Activated CD8-positive, alpha-beta memory T cell treated with anti-CD3 and anti-CD28 coated beads, Interleukin-2, amount 10 ng/mL, durations not matched to agents 7 days and 5 days (primary cell): ENCODE measurements around the gene HIF1A. TPM values are rescaled to one million over a fixed set of nuclear protein-coding genes. Genes with fewer than 3 reads are reported as not detected.
A peak's percentile ranks its signal among the peaks of the same experiment; 100 is the strongest.
"Not testable (repeated sequence)": the region's sequence is repeated elsewhere in the genome, so short reads cannot be mapped to it uniquely, and the experiment has no call there.

Experiments
- ATAC-seq: fragments of 150-1000 bp; cut with Tn5 transposase; one replicate; pipeline ENCODE4 v1.10.0; 2021; ENCODE audit warnings: moderate library complexity
- CTCF ChIA-PET: fragments of 350-600 bp; sonication (Branson Sonifier 250); formaldehyde crosslinking; loops from one replicate; lab custom pipeline; 2021; ENCODE audit warnings: antibody characterized with exemption; lab: Charles Lee
- DNase-seq: peaks from one replicate; pipeline ENCODE4 v3.0.0-alpha.2; 2020
- H3K27ac Mint-ChIP-seq: one replicate; pipeline ENCODE4 v1.8.0; 2021; ENCODE audit warnings: mild to moderate bottlenecking, mixed read lengths
- H3K27me3 Mint-ChIP-seq: one replicate; pipeline ENCODE4 v1.8.0; 2021; ENCODE audit warnings: mixed read lengths
- H3K36me3 Mint-ChIP-seq: one replicate; pipeline ENCODE4 v1.8.0; 2021; ENCODE audit warnings: mild to moderate bottlenecking, mixed read lengths
- H3K4me1 Mint-ChIP-seq: one replicate; pipeline ENCODE4 v1.8.0; 2021; ENCODE audit warnings: mixed read lengths
- H3K4me3 Mint-ChIP-seq: one replicate; pipeline ENCODE4 v1.8.0; 2021; ENCODE audit warnings: mild to moderate bottlenecking, moderate library complexity, mixed read lengths
- H3K9me3 Mint-ChIP-seq: one replicate; pipeline ENCODE4 v1.8.0; 2022; ENCODE audit warnings: low read depth, mixed read lengths
- total RNA-seq, 2 experiments: library from RNA; stranded (reverse); gene quantifications; one replicate each; pipeline ENCODE4 v1.2.3, GENCODE V29; 2021

The HIF1A gene
- total RNA-seq, 2 experiments from 2014 or later, result 134 to 158 TPM

DNA sequence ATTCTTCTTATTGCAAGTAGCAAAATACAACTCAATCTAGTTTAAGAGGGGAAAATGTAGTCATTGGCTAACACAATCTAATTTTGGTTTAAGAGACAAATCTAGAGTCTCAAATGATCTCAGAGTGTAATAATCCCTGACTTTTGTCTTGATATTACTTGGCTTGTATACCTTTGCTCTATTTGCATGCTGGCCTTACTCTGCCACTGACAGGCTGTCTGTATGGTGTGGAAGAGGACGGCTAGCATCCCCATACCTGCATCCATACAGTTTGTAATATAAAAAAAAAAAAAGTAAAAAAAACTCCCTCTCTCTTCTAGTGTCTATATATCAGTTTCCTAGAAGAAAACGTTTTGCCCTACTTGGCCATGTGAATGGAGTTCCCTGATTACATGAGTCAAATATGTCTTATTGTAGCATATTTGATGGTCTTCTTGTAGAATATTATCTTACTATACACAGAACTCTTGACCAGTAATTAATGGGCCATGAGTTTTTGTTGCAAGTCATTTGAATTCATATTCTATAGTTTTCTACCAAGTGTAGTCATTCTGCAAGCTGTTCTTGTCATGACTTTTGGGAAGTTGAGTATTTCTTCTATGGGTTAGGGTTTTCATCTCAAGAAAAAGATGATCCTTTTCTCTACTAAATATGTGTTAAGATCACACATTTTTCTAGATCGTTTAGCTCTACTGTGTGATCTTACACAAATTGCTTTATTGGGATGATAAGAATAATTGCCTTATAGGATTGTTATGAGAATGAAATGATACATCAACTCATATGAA is 8.2 kb downstream of the HIF1A start:
- no peak overlapping the region for H3K27ac Mint-ChIP-seq
- ATAC-seq, result peak; percentile 25
- CTCF ChIA-PET, result interaction anchor here (1.4 kb wide), 1 partner anchor 22 kb away, joined by 3 read pairs; no protein-coding TSS in a partner anchor
- no peak for DNase-seq
- no peaks in the 10 kb centered on the region for H3K27me3 Mint-ChIP-seq
- peaks cover 38% of the 10 kb centered on the region for H3K36me3 Mint-ChIP-seq
- H3K4me1 Mint-ChIP-seq, result peaks cover 71% of the 10 kb centered on the region
- H3K9me3 Mint-ChIP-seq, result no peaks in the 10 kb centered on the region
- no peak overlapping the region for H3K4me3 Mint-ChIP-seq

DNA sequence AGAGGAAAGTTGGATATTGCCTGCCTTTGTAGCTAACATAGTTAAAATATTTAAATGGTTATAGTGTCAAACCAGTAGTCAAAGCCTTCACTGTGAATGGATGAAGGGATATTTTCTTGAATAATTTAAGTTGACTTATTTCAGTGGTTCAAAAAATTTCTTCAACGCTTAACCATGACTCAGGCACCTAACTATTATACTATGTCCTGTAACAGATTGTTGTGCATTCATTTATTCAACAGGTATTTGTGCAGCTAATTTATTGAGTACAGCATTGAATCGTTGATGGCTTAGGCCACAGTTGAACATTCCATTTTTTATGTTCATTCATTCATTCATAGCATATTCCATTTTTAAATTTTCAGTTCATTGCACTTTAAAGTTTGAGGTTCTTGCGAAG is 9.2 kb downstream of the HIF1A start:
- ATAC-seq (no peak), DNase-seq (no peak)
- H3K36me3 Mint-ChIP-seq, result peaks cover 34% of the 10 kb centered on the region
- no peaks in the 10 kb centered on the region for H3K27me3 Mint-ChIP-seq
- H3K4me1 Mint-ChIP-seq, result peaks cover 73% of the 10 kb centered on the region
- H3K9me3 Mint-ChIP-seq, result no peaks in the 10 kb centered on the region
- CTCF ChIA-PET, result interaction anchor here (1.4 kb wide), 1 partner anchor 21 kb away, joined by 3 read pairs; no protein-coding TSS in a partner anchor
- no peak overlapping the region for H3K27ac Mint-ChIP-seq
- no peak overlapping the region for H3K4me3 Mint-ChIP-seq

DNA sequence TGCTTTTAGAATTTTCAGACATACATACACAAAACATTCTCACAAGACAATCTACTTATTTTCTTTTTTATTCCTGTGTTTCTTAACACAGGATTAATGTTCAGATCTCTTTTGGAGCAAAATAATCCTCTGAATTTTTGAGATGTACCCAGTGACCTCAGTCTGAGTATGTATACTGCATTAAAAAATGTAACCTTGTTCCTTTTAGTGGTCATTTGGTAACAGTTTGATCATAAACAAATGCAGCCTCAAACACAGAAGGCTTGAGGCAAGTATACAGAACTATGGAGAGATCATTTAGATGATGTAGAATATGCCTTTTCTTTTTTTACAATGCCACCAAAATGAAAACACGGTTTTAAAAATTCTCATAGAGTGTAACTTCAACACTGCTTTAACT is 9.7 kb downstream of the HIF1A start:
- ATAC-seq (no peak), DNase-seq (no peak)
- Mint-ChIP-seq H3K4me3 (no peak overlapping the region), H3K4me1 (peaks cover 72% of the 10 kb centered on the region), H3K9me3 (no peaks in the 10 kb centered on the region), H3K36me3 (peaks cover 33% of the 10 kb centered on the region), H3K27ac (no peak overlapping the region), H3K27me3 (no peaks in the 10 kb centered on the region)
- CTCF ChIA-PET, result interaction anchor here (0.7 to 1.1 kb wide), 2 partner anchors 57 to 179 kb away, joined by 3 read pairs; partner anchors contain the start of gene SNAPC1

DNA sequence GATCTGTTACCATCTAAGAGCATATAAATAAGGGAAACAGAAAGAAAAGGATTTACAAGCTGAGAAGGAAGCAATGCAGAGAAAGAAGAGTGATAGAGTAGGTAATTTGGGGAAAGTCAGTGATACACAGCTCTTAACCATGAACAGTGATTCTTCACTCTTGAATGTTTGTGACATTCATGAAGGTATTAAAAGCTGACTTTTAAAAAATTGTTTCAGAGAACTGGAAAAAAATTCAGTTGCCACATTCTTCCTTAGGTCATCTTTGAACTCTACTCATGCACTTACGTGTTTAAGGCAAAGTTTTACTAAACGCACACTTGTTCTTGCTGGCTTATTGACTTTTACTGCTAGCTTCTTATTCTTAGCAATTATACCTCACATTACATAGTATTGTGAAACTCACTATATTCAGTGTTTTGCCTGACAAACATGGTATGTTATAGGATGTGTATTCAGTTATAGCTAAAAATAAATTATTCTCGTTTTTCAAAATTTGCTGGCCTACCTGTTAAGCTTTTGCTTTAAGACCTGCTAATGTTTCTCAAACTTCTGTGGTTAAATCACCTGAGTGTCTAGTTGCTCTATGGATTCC is 10.9 kb downstream of the HIF1A start:
- H3K36me3 Mint-ChIP-seq, result peaks cover 28% of the 10 kb centered on the region
- no peak for ATAC-seq
- CTCF ChIA-PET, result interaction anchor here (1.0 to 1.1 kb wide), 3 partner anchors 11 to 207 kb away, joined by 3 to 4 read pairs (median 3); partner anchors contain the start of gene HIF1A
- DNase-seq, result no peak
- no peaks in the 10 kb centered on the region for H3K9me3 Mint-ChIP-seq
- peaks cover 72% of the 10 kb centered on the region for H3K4me1 Mint-ChIP-seq
- no peaks in the 10 kb centered on the region for H3K27me3 Mint-ChIP-seq
- no peak overlapping the region for H3K4me3 Mint-ChIP-seq
- H3K27ac Mint-ChIP-seq, result no peak overlapping the region

DNA sequence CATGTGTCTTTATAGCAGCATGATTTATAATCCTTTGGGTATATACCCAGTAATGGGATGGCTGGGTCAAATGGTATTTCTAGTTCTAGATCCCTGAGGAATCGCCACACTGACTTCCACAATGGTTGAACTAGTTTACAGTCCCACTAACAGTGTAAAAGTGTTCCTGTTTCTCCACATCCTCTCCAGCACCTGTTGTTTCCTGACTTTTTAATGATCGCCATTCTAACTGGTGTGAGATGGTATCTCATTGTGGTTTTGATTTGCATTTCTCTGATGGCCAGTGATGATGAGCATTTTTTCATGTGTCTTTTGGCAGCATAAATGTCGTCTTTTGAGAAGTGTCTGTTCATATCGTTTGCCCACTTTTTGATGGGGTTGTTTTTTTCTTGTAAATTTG is 12.5 kb downstream of the HIF1A start:
- ATAC-seq, DNase-seq, H3K4me3 Mint-ChIP-seq, H3K27ac Mint-ChIP-seq, H3K27me3 Mint-ChIP-seq, H3K9me3 Mint-ChIP-seq, CTCF ChIA-PET: not testable (repeated sequence)
- peaks cover 30% of the 10 kb centered on the region for H3K36me3 Mint-ChIP-seq
- H3K4me1 Mint-ChIP-seq, result peaks cover 75% of the 10 kb centered on the region

DNA sequence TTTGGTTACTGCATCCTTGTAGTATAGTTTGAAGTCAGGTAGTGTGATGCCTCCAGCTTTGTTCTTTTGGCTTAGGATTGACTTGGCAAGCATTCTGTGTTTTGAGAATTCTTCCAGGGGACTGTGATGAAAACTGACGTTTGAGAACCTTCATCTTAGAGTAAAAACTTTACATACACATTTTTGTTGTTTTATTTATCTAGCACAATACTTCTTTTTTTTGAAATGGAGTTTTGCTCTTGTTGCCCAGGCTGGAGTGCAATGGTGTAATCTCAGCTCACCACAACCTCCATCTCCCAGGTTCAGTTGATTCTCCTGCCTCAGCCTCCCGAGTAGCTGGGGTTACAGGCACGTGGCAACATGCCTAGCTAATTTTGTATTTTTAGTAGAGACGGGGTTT is 13.4 kb downstream of the HIF1A start:
- DNase-seq, H3K27me3 Mint-ChIP-seq, ATAC-seq, H3K4me3 Mint-ChIP-seq, H3K9me3 Mint-ChIP-seq, CTCF ChIA-PET: not testable (repeated sequence)
- H3K27ac Mint-ChIP-seq, result peak overlapping the region; percentile 42
- peaks cover 32% of the 10 kb centered on the region for H3K36me3 Mint-ChIP-seq
- H3K4me1 Mint-ChIP-seq, result peaks cover 76% of the 10 kb centered on the region

DNA sequence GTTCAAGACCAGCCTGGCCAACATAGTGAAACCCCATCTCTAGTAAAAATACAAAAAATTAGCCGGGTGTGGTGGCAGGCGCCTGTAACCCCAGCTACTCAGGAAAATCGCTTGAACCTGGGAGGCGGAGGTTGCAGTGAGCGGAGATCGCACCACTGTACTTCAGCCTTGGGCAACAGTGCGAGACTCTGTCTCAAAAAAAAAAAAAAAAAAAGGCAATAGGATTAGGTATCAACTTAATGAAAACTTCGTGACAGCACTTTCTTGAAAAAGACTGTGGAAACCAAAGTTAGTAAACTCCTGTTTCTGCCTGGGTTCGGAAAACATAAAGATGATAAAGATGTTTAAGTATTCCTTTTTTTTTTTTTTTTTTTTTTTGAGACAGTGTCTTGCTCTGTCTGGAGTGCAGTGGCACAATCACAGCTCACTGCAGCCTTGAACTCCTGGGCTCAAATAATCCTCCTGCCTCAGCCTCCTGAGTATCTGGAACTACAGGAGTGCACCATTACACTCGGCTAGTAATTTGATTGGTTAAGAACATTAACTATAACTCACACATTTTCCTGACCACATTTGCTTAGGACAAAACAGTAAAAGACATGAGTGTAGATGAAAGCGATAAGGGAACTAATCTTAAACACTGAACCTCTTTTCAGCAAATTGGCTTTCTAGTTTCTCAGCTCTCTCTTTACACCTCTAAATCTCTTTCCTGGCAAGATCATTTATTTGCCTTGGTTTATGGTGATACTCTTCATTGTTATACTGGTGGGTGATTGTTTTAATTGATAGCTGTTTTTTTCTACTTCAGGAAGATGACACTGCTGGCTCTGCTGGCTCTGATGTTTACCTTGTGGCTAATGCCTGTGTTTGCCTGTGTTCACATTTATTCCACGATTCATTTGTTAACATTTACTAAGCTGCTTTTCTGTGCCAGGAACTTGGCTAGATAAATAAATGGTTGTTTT is 15.8 kb downstream of the HIF1A start:
- CTCF ChIA-PET, result interaction anchor here (0.9 to 1.2 kb wide), 3 partner anchors 187 to 235 kb away, joined by 3 read pairs; no protein-coding TSS in a partner anchor
- H3K9me3 Mint-ChIP-seq, result no peaks in the 10 kb centered on the region
- no peak for DNase-seq
- no peaks in the 10 kb centered on the region for H3K27me3 Mint-ChIP-seq
- peak; percentile 51 for ATAC-seq
- peaks cover 24% of the 10 kb centered on the region for H3K36me3 Mint-ChIP-seq
- H3K27ac Mint-ChIP-seq, result peak overlapping the region; percentile 24
- H3K4me3 Mint-ChIP-seq, result no peak overlapping the region
- H3K4me1 Mint-ChIP-seq, result peaks cover 72% of the 10 kb centered on the region

DNA sequence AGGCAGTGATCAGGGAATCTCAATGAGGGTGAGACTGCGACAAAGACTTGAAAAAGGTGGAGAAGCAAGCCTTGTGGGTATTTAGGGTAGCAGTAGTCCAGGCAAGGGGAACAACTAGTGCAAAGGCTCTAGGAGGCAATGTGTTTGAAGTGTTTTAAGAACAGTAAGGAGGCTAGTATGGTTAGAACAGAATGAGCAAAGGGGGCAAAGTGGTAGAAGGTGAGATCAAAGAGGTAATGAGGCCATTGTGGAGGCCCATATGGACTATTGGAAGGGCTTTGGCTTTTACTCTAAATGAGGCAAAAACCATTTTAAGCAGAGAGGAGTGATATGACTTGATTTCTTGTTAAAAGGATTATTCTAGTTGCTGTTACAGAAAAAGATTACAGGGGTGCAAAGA is 16.8 kb downstream of the HIF1A start:
- ATAC-seq (no peak), DNase-seq (no peak)
- H3K4me1 Mint-ChIP-seq, result peaks cover 68% of the 10 kb centered on the region
- no peaks in the 10 kb centered on the region for H3K9me3 Mint-ChIP-seq
- no peak overlapping the region for H3K27ac Mint-ChIP-seq
- peaks cover 19% of the 10 kb centered on the region for H3K36me3 Mint-ChIP-seq
- CTCF ChIA-PET, result interaction anchor here (1.1 kb wide), 1 partner anchor 236 kb away, joined by 3 read pairs; no protein-coding TSS in a partner anchor
- H3K27me3 Mint-ChIP-seq, result no peaks in the 10 kb centered on the region
- H3K4me3 Mint-ChIP-seq, result no peak overlapping the region

DNA sequence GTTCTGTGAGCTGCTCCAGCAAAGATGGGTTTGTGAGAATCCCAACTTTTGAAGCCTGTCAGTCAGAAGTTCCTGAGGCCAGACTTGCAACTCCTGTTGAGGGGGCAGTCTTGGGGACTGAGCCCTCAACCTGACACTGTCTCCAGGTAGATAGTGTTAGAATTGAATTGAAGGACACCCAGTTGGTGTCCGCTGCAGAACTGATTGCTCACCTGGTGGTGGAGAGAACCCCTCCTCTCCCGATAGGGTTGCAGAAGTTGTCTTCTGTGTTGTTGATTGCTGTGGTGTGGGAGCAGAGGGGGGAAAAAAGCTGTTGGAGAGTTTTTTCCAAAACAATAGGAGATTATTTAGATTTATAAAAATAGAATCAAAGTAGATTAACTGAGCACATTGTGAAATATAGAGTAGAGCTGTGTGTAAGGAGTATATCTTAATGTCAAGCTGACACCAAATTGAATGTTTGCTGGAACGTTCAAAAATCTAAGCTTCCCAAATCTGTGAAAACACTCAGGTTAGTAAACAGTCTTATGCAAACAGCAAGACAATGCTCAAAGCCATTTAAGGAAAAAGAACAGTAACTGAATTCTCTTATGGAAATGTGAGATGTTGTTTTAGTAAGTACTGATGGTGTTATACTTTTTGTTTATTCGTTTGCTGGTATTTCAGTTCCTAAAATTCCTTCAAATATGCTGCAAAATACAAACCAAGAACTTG is 18.6 kb downstream of the HIF1A start:
- DNase-seq (no peak), ATAC-seq (no peak)
- CTCF ChIA-PET, result interaction anchor here (0.6 kb wide), 1 partner anchor 41 kb away, joined by 3 read pairs; no protein-coding TSS in a partner anchor
- H3K36me3 Mint-ChIP-seq, result peaks cover 14% of the 10 kb centered on the region
- H3K27ac Mint-ChIP-seq, result peak overlapping the region; percentile 38
- H3K4me1 Mint-ChIP-seq, result peaks cover 70% of the 10 kb centered on the region
- no peak overlapping the region for H3K4me3 Mint-ChIP-seq
- H3K27me3 Mint-ChIP-seq, result no peaks in the 10 kb centered on the region
- H3K9me3 Mint-ChIP-seq, result no peaks in the 10 kb centered on the region

DNA sequence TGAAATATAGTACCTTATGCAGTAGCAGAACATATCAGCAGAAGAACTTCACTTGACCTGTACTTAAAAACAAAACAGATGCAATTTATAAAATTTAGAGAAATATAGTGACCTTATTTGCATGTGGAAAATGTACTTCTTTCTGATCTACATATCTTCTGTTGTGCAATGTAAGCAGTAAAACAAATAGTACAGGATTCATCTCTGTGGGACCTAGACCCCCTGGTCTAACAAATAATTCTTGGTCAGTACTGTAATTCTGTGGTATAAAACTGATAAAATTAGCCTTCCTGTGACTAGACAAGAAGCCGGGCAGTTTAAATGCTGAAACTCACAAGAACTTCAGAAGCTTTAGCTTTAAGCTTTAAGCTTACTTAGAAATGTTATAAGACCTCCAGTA is 21.6 kb downstream of the HIF1A start:
- CTCF ChIA-PET, result interaction anchor here (1.2 to 1.8 kb wide), 2 partner anchors 12 to 14 kb away, joined by 4 to 5 read pairs; no protein-coding TSS in a partner anchor
- peak overlapping the region; percentile 5 for H3K27ac Mint-ChIP-seq
- H3K9me3 Mint-ChIP-seq, result no peaks in the 10 kb centered on the region
- peaks cover 18% of the 10 kb centered on the region for H3K36me3 Mint-ChIP-seq
- peaks cover 66% of the 10 kb centered on the region for H3K4me1 Mint-ChIP-seq
- H3K27me3 Mint-ChIP-seq, result no peaks in the 10 kb centered on the region
- no peak for DNase-seq
- ATAC-seq, result no peak
- no peak overlapping the region for H3K4me3 Mint-ChIP-seq

DNA sequence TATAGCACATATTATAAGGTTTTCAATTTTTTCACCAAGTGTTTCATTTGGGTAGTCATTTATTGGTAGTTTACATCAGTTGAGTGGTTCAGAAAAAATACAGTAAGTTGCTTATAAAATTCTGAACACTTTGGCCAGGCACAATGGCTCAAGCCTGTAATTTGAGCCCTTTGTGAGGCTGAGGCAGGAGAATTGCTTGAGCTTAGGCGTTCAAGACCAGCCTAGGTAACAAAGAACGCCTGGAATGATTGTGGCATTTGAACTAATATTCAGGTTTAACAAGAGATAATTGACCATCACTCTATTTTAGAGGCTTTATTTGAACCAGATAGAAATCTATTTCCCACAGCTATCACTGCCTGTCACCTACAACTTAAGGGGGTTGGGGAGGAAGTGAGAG is 22.7 kb downstream of the HIF1A start:
- H3K27ac Mint-ChIP-seq, result no peak overlapping the region
- H3K27me3 Mint-ChIP-seq, result no peaks in the 10 kb centered on the region
- H3K36me3 Mint-ChIP-seq, result peaks cover 18% of the 10 kb centered on the region
- DNase-seq (no peak), ATAC-seq (no peak)
- no peak overlapping the region for H3K4me3 Mint-ChIP-seq
- H3K4me1 Mint-ChIP-seq, result peaks cover 56% of the 10 kb centered on the region
- CTCF ChIA-PET, result interaction anchor here (1.8 kb wide), 1 partner anchor 11 kb away, joined by 4 read pairs; no protein-coding TSS in a partner anchor
- no peaks in the 10 kb centered on the region for H3K9me3 Mint-ChIP-seq
